ENCODE data around the gene NOX3.
"Not testable (repeated sequence)": the region's sequence is repeated elsewhere in the genome, so short reads cannot be mapped to it uniquely, and the experiment has no call there.

NOX3 gene

GRCh38 chr6:155373276-155373675 lies 82.4 kb downstream of the NOX3 start:
- no peak for DNase-seq (ENCODE audit: low read depth in 1 of 2, low spot score in 1 of 2)

GRCh38 chr6:155372256-155372655 lies 83.4 kb downstream of the NOX3 start:
- DNase-seq (ENCODE audit: low read depth in 1 of 2, low spot score in 1 of 2) = no peak

GRCh38 chr6:155371230-155371629 lies 84.4 kb downstream of the NOX3 start:
- no peak for DNase-seq (ENCODE audit: low read depth in 1 of 2, low spot score in 1 of 2)

DNA sequence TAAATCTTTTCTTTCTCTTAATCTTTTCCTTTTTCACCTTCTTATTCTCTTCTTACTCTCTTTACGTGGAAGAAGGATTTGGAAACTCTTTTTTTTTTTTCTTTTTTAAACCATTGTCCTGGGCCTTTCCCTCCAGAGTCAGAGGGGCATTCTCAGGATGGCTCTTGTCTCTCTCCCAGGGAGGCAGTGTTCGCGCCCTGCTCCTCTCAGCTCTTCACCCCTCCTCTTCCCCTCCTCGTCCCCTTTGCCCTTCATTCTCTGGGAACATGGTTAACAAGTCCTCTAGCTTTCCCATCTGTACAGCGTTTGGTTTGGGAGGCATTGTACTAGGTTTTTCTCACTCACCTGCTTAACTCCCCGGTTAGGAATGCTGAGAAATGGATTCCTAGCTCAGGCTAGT lies 89.3 kb downstream of the NOX3 start:
- no peak for DNase-seq (ENCODE audit: low read depth in 1 of 2, low spot score in 1 of 2)

- DNase-seq (ENCODE audit: low read depth in 1 of 2, low spot score in 1 of 2) = no peak
Measured at GRCh38 chr6:155364844-155365437, 90.7 kb downstream of the NOX3 start.

- DNase-seq (ENCODE audit: low read depth in 1 of 2, low spot score in 1 of 2) = not testable (repeated sequence)
Measured at GRCh38 chr6:155364021-155364420, 91.6 kb downstream of the NOX3 start.

DNA sequence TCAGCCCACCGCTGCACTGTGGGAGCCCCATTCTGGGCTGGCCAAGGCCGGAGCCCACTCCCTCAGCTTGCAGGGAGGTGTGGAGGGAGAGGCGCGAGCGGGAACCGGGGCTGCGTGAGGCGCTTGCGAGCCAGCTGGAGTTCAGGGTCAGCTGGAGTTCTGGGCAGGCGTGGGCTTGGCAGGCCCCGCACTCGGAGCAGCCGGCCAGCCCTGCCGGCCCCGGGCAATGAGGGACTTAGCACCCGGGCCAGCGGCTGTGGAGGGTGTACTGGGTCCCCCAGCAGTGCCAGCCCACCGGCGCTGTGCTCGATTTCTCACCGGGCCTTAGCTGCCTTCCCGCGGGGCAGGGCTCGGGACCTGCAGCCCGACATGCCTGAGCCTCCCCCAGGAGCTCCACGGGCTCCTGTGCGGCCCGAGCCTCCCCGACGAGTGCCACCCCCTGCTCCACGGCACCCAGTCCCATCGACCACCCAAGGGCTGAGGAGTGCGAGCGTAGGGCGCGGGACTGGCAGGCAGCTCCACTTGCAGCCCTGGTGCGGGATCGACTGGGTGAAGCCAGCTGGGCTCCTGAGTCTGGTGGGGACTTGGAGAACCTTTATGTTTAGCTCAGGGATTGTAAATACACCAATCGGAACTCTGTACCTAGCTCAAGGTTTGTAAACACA lies 92.5 kb downstream of the NOX3 start:
- not testable (repeated sequence) for DNase-seq (ENCODE audit: low read depth in 1 of 2, low spot score in 1 of 2)

DNA sequence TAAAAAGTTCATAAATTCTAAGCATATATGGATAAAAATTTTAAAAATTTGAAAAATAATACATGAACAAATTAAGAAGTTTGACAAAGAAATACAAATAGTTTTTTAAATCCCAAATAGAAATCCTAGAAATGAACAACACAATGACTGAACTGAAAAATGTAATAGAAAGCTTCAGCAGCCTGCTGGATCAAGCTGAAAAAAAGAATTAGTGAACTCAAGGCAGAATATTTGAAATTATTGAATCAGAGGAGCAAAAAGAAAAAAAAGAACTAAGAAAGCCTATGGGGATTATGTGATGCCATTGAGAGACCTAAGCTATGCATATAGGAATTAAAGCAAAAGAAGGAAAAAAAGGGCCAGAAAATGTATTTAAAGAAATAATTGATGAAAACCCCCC lies 101.5 kb downstream of the NOX3 start:
- DNase-seq (ENCODE audit: low read depth in 1 of 2, low spot score in 1 of 2) = no peak

DNA sequence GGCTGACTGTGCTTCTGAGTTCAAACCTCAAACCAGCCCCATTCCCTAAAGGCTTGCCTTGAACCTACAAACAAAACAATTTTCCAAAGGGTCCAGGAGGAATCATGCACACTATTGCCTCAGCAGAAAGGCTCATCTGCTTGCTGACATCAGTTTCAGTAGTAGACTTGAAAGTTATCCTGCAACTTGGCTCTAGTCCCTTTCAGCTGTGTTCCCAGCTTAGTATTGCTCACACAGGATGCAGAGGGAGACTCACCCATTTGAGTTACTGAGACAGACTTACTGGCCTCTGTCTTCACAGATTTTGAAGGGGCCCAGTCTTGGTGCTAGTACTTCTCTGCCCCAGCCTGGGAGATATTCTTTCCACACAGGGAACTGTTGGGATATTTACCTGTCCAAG lies 102.8 kb downstream of the NOX3 start:
- DNase-seq (ENCODE audit: low read depth in 1 of 2, low spot score in 1 of 2) = no peak

DNA sequence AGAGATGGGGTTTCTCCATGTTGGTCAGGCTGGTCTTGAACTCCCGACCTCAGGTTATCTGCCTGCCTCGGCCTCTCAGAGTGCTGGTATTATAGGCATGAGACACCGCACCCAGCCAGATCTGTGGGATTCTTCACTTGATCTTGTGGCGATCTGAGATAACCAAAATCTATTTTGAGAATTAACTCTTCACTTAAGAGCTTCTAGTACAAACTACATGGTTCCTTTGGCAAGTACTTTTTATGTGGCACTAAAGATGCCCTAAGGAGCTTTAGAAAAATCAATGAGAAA lies 103.6 kb downstream of the NOX3 start:
- DNase-seq (ENCODE audit: low read depth in 1 of 2, low spot score in 1 of 2) = no peak

DNA sequence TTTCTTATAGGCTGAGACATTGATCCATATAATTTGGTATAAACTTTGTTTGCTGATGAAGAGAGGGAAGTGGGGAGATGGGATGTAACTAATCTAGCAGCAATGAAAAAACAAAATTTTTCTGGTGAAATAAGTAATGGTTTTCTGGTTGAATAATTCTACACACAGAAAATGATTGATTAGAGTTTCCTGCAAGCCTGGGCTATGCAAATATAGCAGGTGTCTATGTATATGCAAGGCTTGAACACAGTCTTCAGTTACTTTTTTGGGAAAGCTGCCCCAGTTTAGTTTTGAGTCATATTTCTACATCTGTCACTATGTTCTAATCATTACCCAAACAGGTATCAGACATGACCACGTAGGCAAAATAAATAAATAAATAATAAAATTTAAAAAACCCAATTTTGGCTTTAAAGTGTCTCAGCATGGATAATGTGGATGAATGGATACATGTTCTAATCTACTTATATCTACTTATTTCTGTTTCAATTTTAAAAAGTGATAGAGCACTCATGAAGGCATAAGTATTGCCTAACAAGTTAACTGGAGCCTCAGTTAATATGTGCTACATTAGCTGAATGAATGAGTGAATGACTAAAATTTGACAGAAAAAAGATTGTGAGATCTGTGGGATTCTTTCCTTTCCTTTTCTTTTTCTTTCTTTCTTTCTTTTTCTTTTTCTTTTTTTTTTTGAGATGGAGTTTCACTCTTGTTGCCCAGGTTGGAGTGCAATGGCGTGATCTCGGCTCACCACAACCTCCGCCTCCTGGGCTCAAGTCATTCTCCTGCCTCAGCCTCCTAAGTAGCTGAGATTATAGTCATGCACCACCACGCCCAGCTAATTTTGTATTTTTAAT lies 104.1 kb downstream of the NOX3 start:
- no peak for DNase-seq (ENCODE audit: low read depth in 1 of 2, low spot score in 1 of 2)

DNA sequence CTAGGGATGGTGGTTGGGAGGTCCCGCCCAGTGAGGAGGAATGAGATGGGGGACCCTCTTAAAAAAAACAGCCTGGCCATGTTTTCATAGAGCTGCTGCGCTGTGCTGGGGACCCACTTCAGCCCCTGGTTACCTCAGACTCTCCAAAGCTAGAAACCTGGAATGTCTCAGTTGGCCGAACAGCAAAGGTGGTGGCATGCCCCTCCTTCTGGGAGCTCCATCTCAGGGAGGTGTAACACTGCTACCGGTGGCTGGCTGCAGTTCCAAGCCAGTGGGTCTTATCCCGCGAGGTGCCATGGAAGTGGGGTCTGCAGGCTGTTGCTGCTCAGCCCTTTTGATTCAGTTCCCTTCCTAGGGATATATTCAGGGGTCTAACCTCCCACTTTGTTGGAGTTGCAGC lies 105.7 kb downstream of the NOX3 start:
- no peak for DNase-seq (ENCODE audit: low read depth in 1 of 2, low spot score in 1 of 2)

DNA sequence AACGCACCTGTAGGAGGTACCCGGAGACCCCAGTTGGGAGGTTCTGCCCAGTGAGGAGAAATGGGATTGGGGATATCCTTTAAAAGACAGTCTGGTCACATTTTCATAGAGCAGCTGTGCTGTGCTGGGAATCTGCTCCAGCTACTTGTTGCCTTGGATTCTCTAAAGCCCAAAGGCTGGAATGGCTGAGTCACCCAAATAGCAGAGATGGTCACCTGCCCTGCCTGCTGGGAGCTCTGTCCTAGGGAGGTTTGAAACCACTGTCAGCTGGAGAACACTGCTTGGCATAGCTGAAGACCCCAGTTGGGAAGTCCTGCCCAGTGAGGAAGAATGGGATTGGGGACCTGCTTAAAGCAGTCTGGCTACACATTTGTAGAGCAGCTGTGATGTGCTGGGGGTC lies 106.5 kb downstream of the NOX3 start:
- no peak for DNase-seq (ENCODE audit: low read depth in 1 of 2, low spot score in 1 of 2)

- DNase-seq (ENCODE audit: low read depth in 1 of 2, low spot score in 1 of 2) = no peak
Measured at GRCh38 chr6:155347800-155348199, 107.8 kb downstream of the NOX3 start.

DNA sequence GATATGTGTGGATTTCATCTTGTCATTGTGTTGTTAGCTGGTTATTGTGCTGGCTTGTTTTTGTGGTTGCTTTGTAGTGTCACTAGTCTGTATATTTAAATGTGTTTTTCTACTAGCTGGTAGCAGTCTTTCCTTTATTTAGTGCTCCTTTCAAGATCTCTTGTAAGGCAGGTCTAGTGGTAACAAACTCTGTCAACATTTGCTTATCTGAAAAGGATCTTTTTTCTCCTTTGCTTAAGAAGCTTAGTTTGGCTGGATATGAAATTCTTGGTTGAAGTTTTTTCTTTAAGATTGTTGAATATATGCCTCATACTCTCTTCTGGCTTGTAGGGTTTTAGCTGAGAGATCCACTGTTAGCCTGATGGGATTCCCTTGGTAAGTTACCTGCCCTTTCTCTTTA lies 108.7 kb downstream of the NOX3 start:
- no peak for DNase-seq (ENCODE audit: low read depth in 1 of 2, low spot score in 1 of 2)
